HG02642 (cell line): Measurements from ENCODE around the gene SLX9.
"Not testable (repeated sequence)": the region's sequence is repeated elsewhere in the genome, so short reads cannot be mapped to it uniquely, and the experiment has no call there.

ENCODE experiments used
- ATAC-seq: cut with Tn5 transposase; IDR thresholded peaks from one replicate; pipeline ENCODE4 v1.9.1; 2021; ENCODE audit warnings: mild to moderate bottlenecking; ENCODE audit not compliant: unreplicated experiment, poor library complexity

The SLX9 gene

GRCh38 chr21:45011911-45012661 is 72.3 kb downstream of the SLX9 start:
- ATAC-seq: no peak

GRCh38 chr21:45012662-45013259 is 72.9 kb downstream of the SLX9 start:
- ATAC-seq: no peak

GRCh38 chr21:45013260-45013841 is 73.5 kb downstream of the SLX9 start:
- ATAC-seq: no peak

DNA sequence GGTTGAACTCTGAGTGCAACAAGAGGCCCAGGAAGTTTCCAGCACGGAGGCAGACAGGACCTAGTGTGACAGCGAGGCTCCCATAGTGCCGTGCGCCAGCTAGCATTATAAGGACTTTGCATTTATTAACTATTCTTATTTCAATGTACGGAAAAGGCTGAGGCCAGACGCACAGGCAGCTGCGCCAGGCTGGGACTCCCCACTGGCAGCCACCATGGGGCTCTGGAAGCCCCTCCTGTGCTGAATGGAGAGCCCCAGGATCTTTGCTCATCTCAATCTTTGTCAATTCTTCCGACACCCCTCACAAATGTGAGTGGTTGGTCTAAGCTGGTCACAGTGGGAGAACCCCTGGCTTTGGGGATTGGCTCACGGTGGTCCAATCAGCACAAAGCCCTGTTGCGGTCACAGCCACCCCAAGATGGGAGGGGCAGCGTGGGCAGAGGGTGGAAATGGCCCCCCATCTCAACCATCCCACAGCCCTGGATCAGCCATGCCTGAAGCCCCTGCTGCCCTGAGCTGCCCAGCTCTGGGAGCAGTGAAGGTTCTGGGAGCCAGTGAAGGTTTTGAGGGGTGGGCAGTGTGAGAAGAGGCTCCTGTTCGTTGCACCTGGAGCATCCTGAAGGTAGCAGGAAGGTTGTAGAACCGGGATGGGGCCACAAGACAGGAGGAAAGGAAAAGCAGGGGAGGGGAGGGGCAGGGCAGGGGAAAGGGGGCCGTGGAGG is 75.1 kb downstream of the SLX9 start:
- no peak for ATAC-seq

- no peak for ATAC-seq
Observed at GRCh38 chr21:45015469-45015860, 75.6 kb downstream of the SLX9 start.

DNA sequence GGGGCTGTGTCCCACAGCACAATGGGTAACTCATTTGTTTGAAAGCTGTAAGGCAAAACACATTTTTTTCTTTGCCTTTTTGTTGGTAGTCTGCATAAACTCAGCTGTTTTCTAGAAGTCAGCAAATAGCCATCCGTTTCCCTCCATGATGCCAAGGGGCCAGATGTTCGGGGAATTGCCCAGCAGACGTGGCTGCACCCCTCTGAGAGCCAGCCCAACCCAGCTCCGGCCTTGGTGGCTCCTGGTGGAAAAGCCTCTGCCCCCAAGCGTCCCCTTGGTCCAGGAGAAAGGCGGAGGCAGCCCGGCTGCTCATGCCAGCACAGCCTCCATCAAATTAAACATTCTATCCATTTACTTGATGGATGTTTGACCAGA is 76.2 kb downstream of the SLX9 start:
- no peak for ATAC-seq

DNA sequence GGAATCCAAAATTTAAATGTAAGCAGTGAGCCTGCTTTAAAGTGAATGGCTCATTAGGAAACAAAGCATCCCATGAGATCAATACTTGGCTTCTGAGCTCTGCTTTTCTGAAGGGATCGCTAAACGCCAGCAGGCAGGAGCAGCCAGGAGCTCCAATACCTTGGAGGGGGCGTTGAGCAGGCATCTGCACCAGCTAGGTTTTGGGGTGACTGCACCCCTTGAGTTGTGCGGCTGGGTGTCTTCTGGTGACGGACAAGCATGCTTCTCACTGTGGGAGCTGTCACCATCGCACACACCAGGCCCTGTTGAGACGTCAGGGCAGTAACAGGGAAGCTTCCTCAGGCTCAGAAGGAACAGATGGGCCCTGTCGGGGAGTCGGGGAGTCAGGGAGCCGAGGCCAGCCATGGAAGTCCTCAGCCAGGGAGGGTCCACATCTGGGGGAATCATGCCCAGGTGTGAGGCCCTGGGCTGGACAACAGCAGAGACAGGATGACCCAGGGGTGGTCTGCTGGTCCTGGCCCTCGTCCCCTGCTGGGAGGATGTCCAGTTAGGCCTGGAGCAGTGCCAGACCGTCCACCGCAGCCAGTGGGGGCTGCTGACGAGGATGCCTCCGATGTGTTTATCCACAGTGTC is 76.7 kb downstream of the SLX9 start:
- no peak for ATAC-seq

GRCh38 chr21:45017039-45017960 is 77.5 kb downstream of the SLX9 start:
- no peak for ATAC-seq

DNA sequence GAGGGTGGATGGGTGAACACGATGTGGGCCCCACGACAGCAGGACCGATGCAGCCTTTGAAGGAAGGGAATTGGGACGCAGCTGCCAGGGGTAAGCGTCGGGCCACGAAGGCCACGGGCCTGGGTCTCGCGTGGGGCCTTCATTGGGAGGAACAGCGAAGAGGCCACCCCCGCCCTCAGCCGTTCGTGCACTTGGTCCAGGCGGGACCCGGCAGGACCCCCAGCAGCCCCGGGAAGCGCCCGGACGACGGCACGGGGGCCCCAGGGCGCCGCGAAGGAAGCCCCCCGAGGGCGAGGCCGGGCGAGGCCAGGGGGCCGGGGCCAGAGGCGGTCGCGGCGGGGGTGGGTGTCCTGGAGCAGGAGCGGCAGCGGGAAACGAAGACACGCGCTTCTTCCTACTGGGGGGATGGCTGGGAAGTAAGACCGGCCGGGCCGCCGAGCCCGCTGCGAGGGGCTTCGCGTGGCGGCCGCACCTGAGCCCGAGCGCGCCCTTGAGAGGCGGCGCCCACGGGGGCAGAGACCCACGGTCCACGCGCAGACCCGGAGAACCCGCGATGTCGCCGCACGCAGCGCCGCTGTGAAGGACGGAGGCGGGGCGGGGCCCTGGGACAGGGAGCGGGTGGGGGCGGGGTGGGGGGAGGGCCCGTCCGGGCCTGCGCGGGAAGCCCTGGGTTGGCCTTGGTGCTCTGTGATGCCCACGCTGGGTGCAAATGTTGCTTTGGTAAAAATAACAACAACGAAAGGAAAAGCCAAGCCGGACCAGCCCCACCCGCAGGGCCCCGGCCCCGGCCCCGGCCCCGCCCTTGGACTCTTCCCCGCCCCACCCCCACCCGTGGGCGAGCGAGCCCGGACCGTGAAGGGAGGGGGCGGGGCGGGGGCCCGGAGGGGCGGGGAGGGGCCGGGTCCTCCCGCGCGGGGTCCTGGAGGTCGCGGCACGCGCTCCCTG is 78.6 kb downstream of the SLX9 start:
- no peak for ATAC-seq

GRCh38 chr21:45019076-45019886 is 79.5 kb downstream of the SLX9 start:
- ATAC-seq: no peak

DNA sequence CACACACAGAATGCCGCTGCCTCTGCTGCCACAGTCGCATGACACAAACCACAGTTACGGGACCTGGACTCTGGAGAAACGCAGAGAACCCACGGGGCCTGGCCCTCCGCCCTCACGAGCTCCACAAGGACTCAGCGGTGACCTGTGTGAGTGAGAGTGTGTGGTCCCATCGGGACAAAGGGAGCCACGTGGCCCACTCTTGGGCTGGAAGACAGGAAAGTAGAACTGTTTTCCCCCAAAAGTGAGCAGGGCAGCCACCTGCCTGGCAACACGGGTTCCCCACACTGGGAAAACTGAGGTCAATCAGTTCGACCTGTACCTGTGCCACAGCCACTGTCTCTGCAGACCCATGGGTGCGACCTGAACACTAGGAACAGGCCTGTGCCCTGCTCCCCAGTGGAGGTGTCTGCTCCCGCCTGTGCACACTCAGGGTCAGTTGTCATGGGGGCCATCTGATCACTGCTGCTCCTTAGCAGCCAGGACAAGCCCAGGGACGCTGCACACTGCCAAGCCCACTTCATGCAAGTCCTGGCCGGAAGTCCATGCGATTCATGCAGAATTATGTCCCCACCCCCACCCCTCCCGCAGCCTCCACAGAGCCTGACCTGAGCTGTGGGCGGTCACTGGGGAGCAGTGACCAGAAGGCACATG is 80.2 kb downstream of the SLX9 start:
- no peak for ATAC-seq

- no peak for ATAC-seq
Observed at GRCh38 chr21:45020629-45021427, 81.0 kb downstream of the SLX9 start.

DNA sequence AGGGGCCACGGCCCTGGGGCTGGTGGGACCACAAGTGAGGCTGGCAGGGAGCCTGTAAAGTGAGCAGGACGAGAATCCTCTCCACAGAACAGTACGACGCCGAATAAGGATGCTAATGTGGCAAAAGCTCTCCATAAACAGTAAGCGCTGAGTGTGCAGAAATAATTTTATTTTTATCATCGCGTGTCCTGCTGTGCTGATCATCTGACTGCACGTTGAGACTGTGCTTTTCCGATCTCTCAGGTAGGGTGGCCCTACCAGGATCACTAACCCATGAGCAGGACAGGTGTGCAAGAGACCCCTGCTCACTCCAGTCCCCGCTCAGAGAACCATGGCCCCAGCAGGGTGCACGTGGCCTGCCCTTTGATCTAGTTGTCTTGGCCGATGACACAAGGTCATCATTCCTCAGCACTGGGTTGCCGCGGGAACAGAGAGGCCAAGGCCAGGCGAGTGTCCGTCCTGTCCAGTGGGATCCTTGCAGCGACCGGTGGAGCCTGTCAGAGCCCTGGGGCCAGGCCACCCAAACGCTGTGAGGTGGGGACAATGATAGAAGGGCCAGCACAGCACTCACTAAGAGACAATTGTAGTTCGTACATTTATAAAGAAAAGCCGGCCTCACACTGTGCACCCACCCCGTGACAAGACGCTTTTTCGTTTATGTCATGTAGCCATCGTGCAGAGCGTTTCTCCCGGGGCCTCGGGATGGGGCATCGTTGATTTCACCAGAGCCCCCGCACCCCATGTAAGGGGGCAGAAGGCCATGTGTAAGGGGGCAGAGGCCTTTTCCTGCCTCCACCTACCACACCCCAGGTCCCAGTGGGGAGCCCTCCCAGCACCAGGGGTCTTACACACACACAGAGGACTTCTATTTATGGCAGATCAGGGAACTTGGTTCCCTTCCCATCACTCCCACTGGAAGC is 81.9 kb downstream of the SLX9 start:
- no peak for ATAC-seq

DNA sequence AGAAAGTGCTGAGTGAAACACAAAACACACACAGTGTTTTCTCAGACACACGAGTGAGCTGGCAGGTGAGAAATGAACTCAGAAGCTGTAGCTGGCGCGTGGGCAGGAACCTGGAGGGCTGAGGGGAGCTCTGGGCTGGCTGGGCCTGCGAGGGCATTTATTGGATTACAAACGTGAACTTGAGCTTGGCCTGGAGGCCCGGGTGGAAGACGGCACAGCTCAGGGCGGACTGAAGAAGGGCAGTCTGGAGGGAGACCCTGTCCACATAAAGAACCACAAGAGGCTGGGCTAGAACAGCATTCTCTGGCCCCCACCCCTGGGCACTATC is 82.5 kb downstream of the SLX9 start:
- no peak for ATAC-seq

DNA sequence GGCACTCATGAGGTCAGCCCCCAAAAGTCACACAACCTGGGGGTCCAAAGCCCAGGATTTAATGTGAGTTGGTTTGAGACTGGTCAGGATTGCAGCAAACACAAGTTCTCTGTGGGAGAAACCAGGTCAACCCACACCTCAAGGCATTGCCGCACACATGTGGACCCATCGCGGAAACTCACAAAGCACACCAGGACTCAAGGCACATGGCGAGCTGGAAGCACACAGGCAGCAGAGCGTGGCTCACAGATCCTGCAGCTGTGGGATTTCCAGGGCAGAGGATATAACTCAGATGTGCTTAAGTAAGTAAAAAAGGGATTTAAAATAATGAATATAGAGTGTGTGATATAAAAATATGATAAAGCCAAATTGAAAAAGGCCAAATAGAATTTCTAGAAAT is 82.9 kb downstream of the SLX9 start:
- no peak for ATAC-seq

- ATAC-seq: not testable (repeated sequence)
Observed at GRCh38 chr21:45024516-45024915, 84.7 kb downstream of the SLX9 start.
